ENCODE data around the gene COMMD7. TPM values are rescaled to one million over a fixed set of nuclear protein-coding genes. Genes with fewer than 3 reads are reported as not detected.
A peak's percentile ranks its signal among the peaks of the same experiment; 100 is the strongest.

The COMMD7 gene
- total RNA-seq, 1 experiment from 2014 or later, result 23.5 TPM

GRCh38 chr20:32761831-32762753 lies 18.8 kb upstream of the COMMD7 start, which contains the start of gene DNMT3B:
DNMT3B (plus strand) TSS chr20:32762385; CDS start chr20:32780324, 17,939 bp downstream.
- no peak for TF ChIP-seq CTCF (conservative IDR thresholded peaks at IDR 0.05; ENCODE audit: low read depth, low read length)
- no peak for TF ChIP-seq EZH2 (IDR thresholded peaks at IDR 0.05; ENCODE audit: borderline replicate concordance, low read depth, low read length, poor library complexity, severe bottlenecking)
- CTCF ChIA-PET, result no interaction called here
- intact Hi-C loops (cut with micrococcal nuclease; ENCODE audit: unreplicated experiment), result no loop called here

GRCh38 chr20:32761417-32761830 lies 18.2 kb upstream of the COMMD7 start:
- Histone ChIP-seq H3K27me3 (replicated peaks; ENCODE audit: insufficient read depth, low read depth, low read length, poor library complexity) (no peaks in the 10 kb centered on the region), H3K27ac (ENCODE audit: low read depth, low read length, poor library complexity, severe bottlenecking) (peak overlapping the region; percentile 63), H3K4me3 (ENCODE audit: low read depth, low read length, poor library complexity, severe bottlenecking) (peak overlapping the region; percentile 88), H3K4me1 (ENCODE audit: insufficient read depth, low read length, poor library complexity, severe bottlenecking) (peaks cover 13% of the 10 kb centered on the region), H3K9me3 (ENCODE audit: low read depth, low read length, poor library complexity, severe bottlenecking) (no peaks in the 10 kb centered on the region), H3K36me3 (ENCODE audit: insufficient read depth, low read length, poor library complexity, severe bottlenecking) (no peaks in the 10 kb centered on the region)
- CTCF ChIA-PET, result no interaction called here
- POLR2A ChIA-PET (ENCODE audit: low non-redundant PET), result no interaction called here
- BruUV-seq (replicated peaks), result no TSS peak
- no peak for DNase-seq (ENCODE audit: low spot score)
- TF ChIP-seq CTCF (conservative IDR thresholded peaks at IDR 0.05; ENCODE audit: low read depth, low read length), result no peak
- intact Hi-C loops (cut with micrococcal nuclease; ENCODE audit: unreplicated experiment), result no loop called here

More at GRCh38 chr20:32761831-32762753, 18.8 kb upstream of the COMMD7 start, which contains the start of gene DNMT3B:
- Histone ChIP-seq H3K27me3 (replicated peaks; ENCODE audit: insufficient read depth, low read depth, low read length, poor library complexity) (no peaks in the 10 kb centered on the region), H3K27ac (ENCODE audit: low read depth, low read length, poor library complexity, severe bottlenecking) (peak within 1 kb of the TSS; percentile 63), H3K9me3 (ENCODE audit: low read depth, low read length, poor library complexity, severe bottlenecking) (no peaks in the 10 kb centered on the region), H3K4me3 (ENCODE audit: low read depth, low read length, poor library complexity, severe bottlenecking) (peak within 1 kb of the TSS; percentile 88), H3K4me1 (ENCODE audit: insufficient read depth, low read length, poor library complexity, severe bottlenecking) (peaks cover 13% of the 10 kb centered on the region), H3K36me3 (ENCODE audit: insufficient read depth, low read length, poor library complexity, severe bottlenecking) (no peaks in the 10 kb centered on the region)
- DNase-seq (ENCODE audit: low spot score), result peak; percentile 88
- POLR2A ChIA-PET (ENCODE audit: low non-redundant PET), result interaction anchor here (0.5 kb wide), 1 partner anchor 44 kb away, joined by 6 read pairs; no protein-coding TSS in a partner anchor
- BruUV-seq (replicated peaks), result no TSS peak

GRCh38 chr20:32756156-32756555 lies 12.9 kb upstream of the COMMD7 start:
- POLR2A ChIA-PET (ENCODE audit: low non-redundant PET), result no interaction called here
- BruUV-seq (replicated peaks), result no TSS peak
- Histone ChIP-seq H3K4me3 (ENCODE audit: low read depth, low read length, poor library complexity, severe bottlenecking) (no peak overlapping the region), H3K27me3 (replicated peaks; ENCODE audit: insufficient read depth, low read depth, low read length, poor library complexity) (no peaks in the 10 kb centered on the region), H3K36me3 (ENCODE audit: insufficient read depth, low read length, poor library complexity, severe bottlenecking) (no peaks in the 10 kb centered on the region), H3K4me1 (ENCODE audit: insufficient read depth, low read length, poor library complexity, severe bottlenecking) (no peaks in the 10 kb centered on the region), H3K9me3 (ENCODE audit: low read depth, low read length, poor library complexity, severe bottlenecking) (no peaks in the 10 kb centered on the region), H3K27ac (ENCODE audit: low read depth, low read length, poor library complexity, severe bottlenecking) (no peak overlapping the region)
- intact Hi-C loops (cut with micrococcal nuclease; ENCODE audit: unreplicated experiment), result no loop called here
- CTCF ChIA-PET, result no interaction called here
- DNase-seq (ENCODE audit: low spot score), result no peak
- TF ChIP-seq EZH2 (IDR thresholded peaks at IDR 0.05; ENCODE audit: borderline replicate concordance, low read depth, low read length, poor library complexity, severe bottlenecking) (no peak), CTCF (conservative IDR thresholded peaks at IDR 0.05; ENCODE audit: low read depth, low read length) (no peak)
